Gastrocnemius medialis (tissue), 4 donors: ENCODE measurements around the gene SAMD11. TPM values are rescaled to one million over a fixed set of nuclear protein-coding genes. Genes with fewer than 3 reads are reported as not detected.
"Not testable (repeated sequence)": the region's sequence is repeated elsewhere in the genome, so short reads cannot be mapped to it uniquely, and the experiment has no call there.

Experiments used
- ATAC-seq, 2 donors: fragments of 150-250 bp; one replicate each; pipeline ENCODE4 v1.9.1; 2016
- DNase-seq, 2 donors: peaks; one replicate each; pipeline ENCODE4 v3.0.0-alpha.2; 2019
- H3K27ac ChIP-seq, 4 donors: fragments of 200-600 bp; sonication (generic); 1 replicate in 1 of 4; 2 replicates in 3 of 4; pipeline ENCODE4 v1.5.1; 2016 to 2018; ENCODE audit warnings: mild to moderate bottlenecking in 2 of 4, moderate library complexity in 1 of 4
- H3K27me3 ChIP-seq, 3 donors: fragments of 200-600 bp; sonication (generic) in 2 of 3; 1 replicate in 1 of 3; 2 replicates in 2 of 3; pipeline versions ENCODE4 v1.5.1 to v1.6.0; 2016 to 2019; ENCODE audit warnings: mild to moderate bottlenecking in 1 of 3, moderate library complexity in 1 of 3
- H3K36me3 ChIP-seq, 2 donors: fragments of 200-600 bp; sonication (generic) in 1 of 2; one replicate each; pipeline ENCODE4 v1.5.1; 2017 to 2018
- H3K4me1 ChIP-seq, 2 donors: fragments of 200-600 bp; sonication (generic) in 1 of 2; one replicate each; pipeline ENCODE4 v1.5.1; 2016 to 2017; ENCODE audit warnings: mild to moderate bottlenecking in 2 of 2
- H3K4me3 ChIP-seq, 4 donors: fragments of 200-600 bp; sonication (generic) in 3 of 4; 1 replicate in 1 of 4; 2 replicates in 3 of 4; pipeline ENCODE4 v1.5.1; 2016 to 2019; ENCODE audit warnings: mild to moderate bottlenecking in 2 of 4
- H3K9me3 ChIP-seq, 3 donors: fragments of 200-600 bp; sonication (generic) in 2 of 3; 1 replicate in 1 of 3; 2 replicates in 2 of 3; pipeline ENCODE4 v1.5.1; 2016 to 2019
- POLR2A ChIP-seq, 2 donors: fragments of 450-650 bp; IDR thresholded peaks; one replicate each; pipeline ENCODE4 v1.6.1; 2017; ENCODE audit warnings: antibody characterized with exemption in 2 of 2, mild to moderate bottlenecking in 2 of 2, moderate library complexity in 2 of 2
- in situ Hi-C, 4 donors: fragments of 200-750 bp; cut with MboI; loops; one replicate each; pipeline versions ENCODE4 v1.15.0 to v1.8.0; 2017; ENCODE audit warnings: low sequenced_read_pairs in 4 of 4
- intact Hi-C: fragments of 100-400 bp; cut with DNase I; formaldehyde crosslinking; loops from one replicate; pipeline ENCODE4 v1.15.1; 2023; ENCODE audit warnings: low total_unique reads
- total RNA-seq, 4 donors: library from RNA; depleted of rRNA; stranded (reverse); fragments of >200 nt; gene quantifications; one replicate each; pipeline versions ENCODE4 v1.1.0 to v1.2.3, GENCODE V29; 2016
- TF ChIP-seq, protein P1 (sequence below), 5 experiments: fragments of 450-650 bp in 3 of 5; fragments of 200-600 bp in 2 of 5; sonication (generic) in 2 of 5; IDR thresholded peaks in 4 of 5; conservative IDR thresholded peaks in 1 of 5; 1 replicate in 4 of 5; 2 replicates in 1 of 5; pipeline ENCODE4 v1.5.1; 2016 to 2019; ENCODE audit warnings: antibody characterized with exemption in 5 of 5, mild to moderate bottlenecking in 3 of 5, moderate library complexity in 3 of 5

The SAMD11 gene
- total RNA-seq, 4 donors from 2014 or later = 0.17 to 0.38 TPM; not detected in 2

DNA sequence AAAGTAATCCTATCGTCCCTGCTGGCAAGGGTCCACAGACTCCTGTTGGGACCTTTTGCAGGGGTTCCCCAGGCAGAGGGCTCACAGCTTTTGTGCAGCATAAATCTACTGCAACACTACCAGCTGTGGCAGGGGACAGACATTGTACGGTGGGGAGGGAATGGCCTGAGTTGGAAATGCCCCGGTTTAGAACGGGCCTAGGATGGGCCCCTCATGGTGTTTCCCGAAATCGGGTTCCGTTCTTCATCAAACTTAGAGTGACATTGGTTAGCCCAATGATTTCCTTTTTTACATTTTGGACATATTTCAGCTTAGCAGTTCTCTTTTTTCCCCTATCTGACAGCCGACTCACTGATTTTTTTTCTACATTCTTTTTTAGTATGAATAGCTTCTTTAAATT is 26.5 kb upstream of the SAMD11 start:
- Histone ChIP-seq H3K27ac (no peak overlapping the region), H3K27me3 (peaks cover 0 to 27% (median 20%) of the 10 kb centered on the region in 3 donors), H3K4me1 (no peaks in the 10 kb centered on the region), H3K9me3 (no peaks in the 10 kb centered on the region), H3K4me3 (no peak overlapping the region), H3K36me3 (no peaks in the 10 kb centered on the region)
- DNase-seq (no peak), ATAC-seq (no peak)
- TF ChIP-seq POLR2A (IDR thresholded peaks at IDR 0.05) = no peak
- TF ChIP-seq, protein P1, sequence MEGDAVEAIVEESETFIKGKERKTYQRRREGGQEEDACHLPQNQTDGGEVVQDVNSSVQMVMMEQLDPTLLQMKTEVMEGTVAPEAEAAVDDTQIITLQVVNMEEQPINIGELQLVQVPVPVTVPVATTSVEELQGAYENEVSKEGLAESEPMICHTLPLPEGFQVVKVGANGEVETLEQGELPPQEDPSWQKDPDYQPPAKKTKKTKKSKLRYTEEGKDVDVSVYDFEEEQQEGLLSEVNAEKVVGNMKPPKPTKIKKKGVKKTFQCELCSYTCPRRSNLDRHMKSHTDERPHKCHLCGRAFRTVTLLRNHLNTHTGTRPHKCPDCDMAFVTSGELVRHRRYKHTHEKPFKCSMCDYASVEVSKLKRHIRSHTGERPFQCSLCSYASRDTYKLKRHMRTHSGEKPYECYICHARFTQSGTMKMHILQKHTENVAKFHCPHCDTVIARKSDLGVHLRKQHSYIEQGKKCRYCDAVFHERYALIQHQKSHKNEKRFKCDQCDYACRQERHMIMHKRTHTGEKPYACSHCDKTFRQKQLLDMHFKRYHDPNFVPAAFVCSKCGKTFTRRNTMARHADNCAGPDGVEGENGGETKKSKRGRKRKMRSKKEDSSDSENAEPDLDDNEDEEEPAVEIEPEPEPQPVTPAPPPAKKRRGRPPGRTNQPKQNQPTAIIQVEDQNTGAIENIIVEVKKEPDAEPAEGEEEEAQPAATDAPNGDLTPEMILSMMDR (IDR thresholded peaks at IDR 0.05 in 4 of 5, conservative IDR thresholded peaks at IDR 0.05 in 1 of 5) = no peak
- in situ Hi-C loops = no loop called here
- intact Hi-C loops = no loop called here

DNA sequence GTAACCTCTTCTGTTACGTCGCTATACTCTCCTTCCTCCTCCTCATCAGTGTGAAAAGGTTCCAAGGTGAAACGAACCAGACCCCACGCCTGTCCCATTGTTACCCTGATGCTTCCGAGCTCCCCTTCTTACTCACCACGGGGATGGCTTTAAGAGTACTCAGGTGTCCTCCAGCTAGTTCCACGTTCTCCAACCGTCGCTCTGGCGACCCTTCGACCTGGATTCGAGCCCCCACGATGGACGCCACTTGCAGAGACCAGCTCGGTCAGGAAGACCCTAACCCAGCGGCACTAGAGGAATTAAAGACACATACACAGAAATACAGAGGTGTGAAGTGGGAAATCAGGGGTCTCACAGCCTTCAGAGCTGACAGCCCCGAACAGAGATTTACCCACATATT is 25.8 kb upstream of the SAMD11 start:
- in situ Hi-C loops, H3K4me3 ChIP-seq, H3K4me1 ChIP-seq, H3K36me3 ChIP-seq, DNase-seq, H3K9me3 ChIP-seq, H3K27ac ChIP-seq, ATAC-seq, intact Hi-C loops: not testable (repeated sequence)
- H3K27me3 ChIP-seq = peaks cover 0 to 27% (median 20%) of the 10 kb centered on the region in 3 donors

DNA sequence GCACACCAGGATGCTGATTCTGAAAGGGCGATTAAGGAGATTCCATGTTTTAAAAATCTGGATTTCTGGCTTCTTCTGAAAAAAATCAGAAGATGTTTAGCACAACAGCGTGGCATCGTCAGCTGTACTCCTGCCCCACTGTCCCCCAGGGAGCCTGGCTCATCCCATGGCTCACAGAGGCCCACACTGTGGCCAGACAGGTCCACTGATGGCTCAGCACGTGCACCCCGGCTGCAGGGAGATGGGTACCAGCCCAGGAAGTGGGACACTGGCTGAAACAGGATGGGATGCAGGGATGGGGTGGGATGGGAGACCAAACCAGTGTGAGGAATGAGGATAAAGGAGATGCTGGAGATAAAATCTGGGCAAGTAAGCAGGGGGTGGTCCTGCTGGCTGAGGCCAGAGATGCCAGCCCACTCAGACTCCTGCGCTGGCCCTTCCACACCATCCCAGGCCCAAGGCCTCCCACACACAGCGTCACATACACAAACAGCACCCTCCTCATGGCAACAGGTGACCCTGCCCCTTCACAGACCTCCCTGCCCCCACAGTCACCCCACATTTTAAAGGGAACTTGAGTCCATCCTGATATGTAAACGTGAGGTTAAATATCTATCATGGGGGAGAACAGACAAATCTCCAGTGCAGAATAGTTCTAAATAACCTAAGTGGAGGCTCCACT is 23.9 kb upstream of the SAMD11 start:
- in situ Hi-C loops (no loop called here), intact Hi-C loops (no loop called here)
- H3K9me3 ChIP-seq = no peaks in the 10 kb centered on the region
- H3K27ac ChIP-seq = no peak overlapping the region
- H3K27me3 ChIP-seq = peaks cover 6 to 25% (median 16%) of the 10 kb centered on the region in 3 donors
- TF ChIP-seq, protein P1 (IDR thresholded peaks at IDR 0.05 in 4 of 5, conservative IDR thresholded peaks at IDR 0.05 in 1 of 5) = no peak
- no peak for TF ChIP-seq POLR2A (IDR thresholded peaks at IDR 0.05)
- ATAC-seq = no peak
- peaks cover 0 to under 1% of the 10 kb centered on the region in 2 donors for H3K4me1 ChIP-seq
- H3K36me3 ChIP-seq = no peaks in the 10 kb centered on the region
- DNase-seq = no peak
- no peak overlapping the region for H3K4me3 ChIP-seq

DNA sequence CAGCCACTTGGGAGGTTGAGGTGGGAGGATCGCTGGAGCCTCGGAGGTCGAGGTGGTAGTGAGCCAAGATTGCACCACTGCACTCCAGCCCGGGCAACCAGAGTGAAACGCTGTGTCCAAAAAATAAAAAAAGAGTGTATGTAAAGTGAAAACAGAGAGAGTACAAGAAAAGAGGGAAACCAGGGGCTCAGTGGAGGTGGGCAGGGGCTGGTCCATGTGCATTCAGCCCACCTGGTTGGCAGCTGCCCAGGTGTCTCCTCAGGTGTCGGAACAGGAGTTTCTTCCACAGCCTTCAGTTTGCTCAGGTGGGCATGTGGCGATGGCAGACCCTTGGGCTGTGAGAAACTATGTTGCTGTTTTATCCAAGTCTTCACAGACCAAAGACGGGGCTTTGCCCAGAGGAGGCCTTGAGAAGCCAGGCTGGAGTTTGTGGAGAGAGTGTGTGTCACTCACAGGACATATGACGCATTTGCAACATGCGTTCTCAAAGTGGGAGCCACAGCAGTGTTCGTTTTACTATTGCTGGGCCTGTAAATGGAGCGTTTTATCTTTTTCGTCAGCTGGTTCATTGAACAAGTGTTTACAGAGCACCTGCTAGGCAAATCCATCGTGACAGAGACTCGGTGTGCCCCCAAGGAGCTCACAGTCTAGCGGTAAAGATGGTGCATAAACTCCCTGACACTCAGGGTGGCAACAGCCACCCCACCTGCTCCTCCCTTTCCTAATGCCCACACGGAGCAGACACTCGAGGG is 22.4 kb upstream of the SAMD11 start:
- ATAC-seq (no peak), DNase-seq (peak in 1 of 2 donors; percentile 11)
- Histone ChIP-seq H3K27ac (no peak overlapping the region), H3K27me3 (peaks cover 18 to 24% (median 21%) of the 10 kb centered on the region in 3 donors), H3K4me1 (peaks cover 0 to 4% of the 10 kb centered on the region in 2 donors), H3K4me3 (no peak overlapping the region), H3K9me3 (no peaks in the 10 kb centered on the region), H3K36me3 (no peaks in the 10 kb centered on the region)
- TF ChIP-seq, protein P1 (IDR thresholded peaks at IDR 0.05 in 4 of 5, conservative IDR thresholded peaks at IDR 0.05 in 1 of 5) = no peak
- TF ChIP-seq POLR2A (IDR thresholded peaks at IDR 0.05) = no peak
- intact Hi-C loops = no loop called here
- in situ Hi-C loops = no loop called here

DNA sequence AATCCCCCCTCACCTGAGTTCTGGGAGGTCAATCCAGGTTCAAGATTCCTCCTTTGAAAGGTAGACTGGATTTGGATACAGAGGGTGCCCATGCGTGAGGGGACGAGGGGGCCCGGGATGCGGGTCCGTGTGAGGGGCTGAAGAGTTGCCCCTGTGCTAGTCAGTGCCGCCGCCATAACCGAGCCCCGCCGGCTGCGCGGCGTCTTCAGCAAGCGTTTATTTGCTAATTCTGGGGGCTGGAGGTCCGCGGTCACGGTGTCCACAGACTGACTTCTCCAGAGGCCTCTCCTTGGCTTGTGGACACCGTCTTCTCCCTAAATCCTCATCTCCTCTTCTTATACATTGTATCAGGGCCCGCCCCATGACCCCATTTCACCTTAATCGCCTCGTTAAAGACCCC is 20.9 kb upstream of the SAMD11 start:
- Histone ChIP-seq H3K4me1 (peaks cover 0 to 4% of the 10 kb centered on the region in 2 donors), H3K27ac (no peak overlapping the region), H3K9me3 (no peaks in the 10 kb centered on the region), H3K36me3 (no peaks in the 10 kb centered on the region), H3K27me3 (peaks cover 18 to 26% (median 21%) of the 10 kb centered on the region in 3 donors), H3K4me3 (no peak overlapping the region)
- ATAC-seq (no peak), DNase-seq (peak in 1 of 2 donors; percentile 7)
- no peak for TF ChIP-seq POLR2A (IDR thresholded peaks at IDR 0.05)
- TF ChIP-seq, protein P1 (IDR thresholded peaks at IDR 0.05 in 4 of 5, conservative IDR thresholded peaks at IDR 0.05 in 1 of 5) = no peak
- in situ Hi-C loops = no loop called here
- intact Hi-C loops = no loop called here
